Neural progenitor cell (in vitro differentiated cells): ENCODE results near the gene ZSWIM2.

Source experiments
- EZH2 ChIP-seq: fragments of 200-600 bp; sonication (generic); IDR thresholded peaks from 2 replicates; pipeline ENCODE4 v1.6.1; 2017; ENCODE audit warnings: antibody characterized with exemption, mild to moderate bottlenecking, moderate library complexity
- EZH2phosphoT487 ChIP-seq: fragments of 200-600 bp; sonication (generic); IDR thresholded peaks from 2 replicates; pipeline ENCODE4 v1.6.1; 2017; ENCODE audit warnings: antibody characterized with exemption
- TF ChIP-seq, protein P1 (sequence below): fragments of 200-600 bp; sonication (generic); IDR thresholded peaks from 2 replicates; pipeline ENCODE4 v1.5.1; 2017; ENCODE audit warnings: antibody characterized with exemption, mild to moderate bottlenecking

DNA sequence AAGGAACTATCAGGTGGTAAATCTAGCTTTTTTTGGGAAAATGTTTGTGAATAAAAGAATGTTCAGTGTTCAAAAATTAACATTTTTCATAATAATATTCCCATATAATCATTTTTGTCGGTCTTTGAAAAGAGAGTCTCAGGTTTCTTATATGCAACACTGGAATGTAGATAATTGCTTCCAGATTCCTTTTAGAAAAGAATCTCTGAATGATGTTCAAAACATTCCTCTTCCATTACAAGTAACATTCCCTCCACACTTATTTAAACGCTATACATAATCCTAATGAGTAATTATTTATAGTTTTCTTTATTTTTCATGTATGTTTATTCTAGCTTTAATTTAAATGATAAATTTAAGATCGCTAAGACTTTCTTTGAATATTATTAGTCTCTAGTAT is 7.0 kb downstream of the ZSWIM2 start:
- TF ChIP-seq, protein P1, sequence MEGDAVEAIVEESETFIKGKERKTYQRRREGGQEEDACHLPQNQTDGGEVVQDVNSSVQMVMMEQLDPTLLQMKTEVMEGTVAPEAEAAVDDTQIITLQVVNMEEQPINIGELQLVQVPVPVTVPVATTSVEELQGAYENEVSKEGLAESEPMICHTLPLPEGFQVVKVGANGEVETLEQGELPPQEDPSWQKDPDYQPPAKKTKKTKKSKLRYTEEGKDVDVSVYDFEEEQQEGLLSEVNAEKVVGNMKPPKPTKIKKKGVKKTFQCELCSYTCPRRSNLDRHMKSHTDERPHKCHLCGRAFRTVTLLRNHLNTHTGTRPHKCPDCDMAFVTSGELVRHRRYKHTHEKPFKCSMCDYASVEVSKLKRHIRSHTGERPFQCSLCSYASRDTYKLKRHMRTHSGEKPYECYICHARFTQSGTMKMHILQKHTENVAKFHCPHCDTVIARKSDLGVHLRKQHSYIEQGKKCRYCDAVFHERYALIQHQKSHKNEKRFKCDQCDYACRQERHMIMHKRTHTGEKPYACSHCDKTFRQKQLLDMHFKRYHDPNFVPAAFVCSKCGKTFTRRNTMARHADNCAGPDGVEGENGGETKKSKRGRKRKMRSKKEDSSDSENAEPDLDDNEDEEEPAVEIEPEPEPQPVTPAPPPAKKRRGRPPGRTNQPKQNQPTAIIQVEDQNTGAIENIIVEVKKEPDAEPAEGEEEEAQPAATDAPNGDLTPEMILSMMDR, result no peak
- TF ChIP-seq EZH2phosphoT487, result no peak
- no peak for TF ChIP-seq EZH2
